Measurements from ENCODE around the gene MREG.

Gene MREG

GRCh38 chr2:216023055-216023648 lies 9.8 kb upstream of the MREG start:
- Histone ChIP-seq H3K9me3 (ENCODE audit: control insufficient read depth in 5 of 5, low read length in 5 of 5) (no peaks in the 10 kb centered on the region), H3K9ac (ENCODE audit: low read length in 5 of 5) (no peak overlapping the region), H3K36me3 (ENCODE audit: control insufficient read depth in 5 of 5, insufficient read depth in 5 of 5, low read length in 5 of 5) (peaks cover 0 to 13% (median 2%) of the 10 kb centered on the region in 5 donors), H3K4me3 (ENCODE audit: low read depth in 1 of 5, low read length in 5 of 5) (no peak overlapping the region), H3K4me1 (ENCODE audit: control insufficient read depth in 5 of 5, insufficient read depth in 5 of 5, low read length in 5 of 5) (peaks cover 0 to 5% (median 0%) of the 10 kb centered on the region in 5 donors), H3K27ac (ENCODE audit: low read depth, low read length) (no peak overlapping the region), H3K27me3 (ENCODE audit: control insufficient read depth in 5 of 5, insufficient read depth in 4 of 5, low read length in 5 of 5) (no peaks in the 10 kb centered on the region)

DNA sequence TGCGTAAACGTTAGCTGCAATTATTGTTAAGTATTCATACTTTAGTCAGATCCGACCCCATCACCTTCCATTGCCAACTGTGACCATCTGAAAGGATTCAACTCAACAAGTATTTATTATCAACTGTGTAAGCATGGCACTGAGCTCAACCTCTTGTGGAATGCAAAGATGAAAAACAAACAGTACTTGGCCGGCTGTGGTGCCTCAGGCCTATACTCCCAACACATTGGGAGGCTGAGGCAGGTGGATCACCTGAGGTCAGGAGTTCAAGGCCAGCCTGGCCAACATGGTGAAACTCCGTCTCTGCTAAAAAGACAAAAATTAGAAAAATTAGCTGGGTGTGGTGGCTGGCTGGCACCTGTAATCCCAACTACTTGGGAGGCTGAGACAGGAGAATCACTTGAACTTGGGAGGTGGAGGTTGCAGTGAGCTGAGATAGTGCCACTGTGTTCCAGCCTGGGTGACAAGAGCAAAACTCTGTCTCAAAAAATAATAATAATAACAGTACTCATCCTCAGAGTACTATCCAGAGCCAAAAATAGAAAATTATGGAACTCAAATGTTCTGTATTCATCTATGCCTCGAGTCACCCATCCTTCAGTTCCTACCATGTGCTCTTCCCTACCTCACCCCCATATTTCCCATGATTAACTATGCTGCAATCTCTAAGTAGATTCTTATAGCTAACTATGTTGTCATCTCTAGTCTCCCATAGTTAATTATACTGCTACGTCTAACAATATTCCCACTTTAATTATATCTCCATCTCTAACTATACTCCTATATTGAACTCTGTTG lies 8.6 kb upstream of the MREG start:
- no peaks in the 10 kb centered on the region for H3K9me3 ChIP-seq (ENCODE audit: control insufficient read depth in 5 of 5, low read length in 5 of 5)
- H3K36me3 ChIP-seq (ENCODE audit: control insufficient read depth in 5 of 5, insufficient read depth in 5 of 5, low read length in 5 of 5) = peaks cover 0 to 13% (median 2%) of the 10 kb centered on the region in 5 donors
- peaks cover 0 to 5% (median 0%) of the 10 kb centered on the region in 5 donors for H3K4me1 ChIP-seq (ENCODE audit: control insufficient read depth in 5 of 5, insufficient read depth in 5 of 5, low read length in 5 of 5)
- no peak overlapping the region for H3K27ac ChIP-seq (ENCODE audit: low read depth, low read length)
- H3K9ac ChIP-seq (ENCODE audit: low read length in 5 of 5) = no peak overlapping the region
- no peaks in the 10 kb centered on the region for H3K27me3 ChIP-seq (ENCODE audit: control insufficient read depth in 5 of 5, insufficient read depth in 4 of 5, low read length in 5 of 5)
- H3K4me3 ChIP-seq (ENCODE audit: low read depth in 1 of 5, low read length in 5 of 5) = no peak overlapping the region

DNA sequence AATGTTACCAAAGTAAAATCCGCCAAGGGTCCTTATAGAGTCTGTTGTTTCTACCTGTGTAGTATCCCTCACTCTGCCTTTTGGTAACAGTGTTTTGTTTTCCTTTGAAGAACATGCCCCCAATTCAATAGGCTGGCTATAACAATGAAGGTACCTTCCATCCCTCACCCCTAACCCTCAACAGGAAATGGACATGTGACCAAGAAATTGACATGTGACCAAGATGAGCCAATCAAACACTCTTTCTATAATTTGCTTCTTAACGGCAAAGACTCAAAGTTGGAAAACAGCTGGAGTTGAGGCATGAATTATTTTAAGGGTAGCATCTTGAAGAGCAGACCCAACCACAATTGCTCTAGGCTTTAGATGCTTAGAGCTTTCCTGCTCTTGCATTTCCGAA lies 5.4 kb upstream of the MREG start:
- Histone ChIP-seq H3K9ac (ENCODE audit: low read length in 5 of 5) (no peak overlapping the region), H3K27ac (ENCODE audit: low read depth, low read length) (no peak overlapping the region), H3K27me3 (ENCODE audit: control insufficient read depth in 5 of 5, insufficient read depth in 4 of 5, low read length in 5 of 5) (no peaks in the 10 kb centered on the region), H3K36me3 (ENCODE audit: control insufficient read depth in 5 of 5, insufficient read depth in 5 of 5, low read length in 5 of 5) (peaks cover 0 to 20% (median 3%) of the 10 kb centered on the region in 5 donors), H3K4me3 (ENCODE audit: low read depth in 1 of 5, low read length in 5 of 5) (no peak overlapping the region), H3K4me1 (ENCODE audit: control insufficient read depth in 5 of 5, insufficient read depth in 5 of 5, low read length in 5 of 5) (peaks cover 0 to 5% (median 5%) of the 10 kb centered on the region in 5 donors), H3K9me3 (ENCODE audit: control insufficient read depth in 5 of 5, low read length in 5 of 5) (no peaks in the 10 kb centered on the region)

GRCh38 chr2:216017365-216017764 lies 4.0 kb upstream of the MREG start:
- H3K27ac ChIP-seq (ENCODE audit: low read depth, low read length) = peak overlapping the region; percentile 37
- no peaks in the 10 kb centered on the region for H3K9me3 ChIP-seq (ENCODE audit: control insufficient read depth in 5 of 5, low read length in 5 of 5)
- H3K4me1 ChIP-seq (ENCODE audit: control insufficient read depth in 5 of 5, insufficient read depth in 5 of 5, low read length in 5 of 5) = peaks cover 0 to 16% (median 14%) of the 10 kb centered on the region in 5 donors
- no peak overlapping the region for H3K4me3 ChIP-seq (ENCODE audit: low read depth in 1 of 5, low read length in 5 of 5)
- H3K9ac ChIP-seq (ENCODE audit: low read length in 5 of 5) = no peak overlapping the region
- H3K27me3 ChIP-seq (ENCODE audit: control insufficient read depth in 5 of 5, insufficient read depth in 4 of 5, low read length in 5 of 5) = no peaks in the 10 kb centered on the region
- H3K36me3 ChIP-seq (ENCODE audit: control insufficient read depth in 5 of 5, insufficient read depth in 5 of 5, low read length in 5 of 5) = peaks cover 0 to 20% (median 3%) of the 10 kb centered on the region in 5 donors

DNA sequence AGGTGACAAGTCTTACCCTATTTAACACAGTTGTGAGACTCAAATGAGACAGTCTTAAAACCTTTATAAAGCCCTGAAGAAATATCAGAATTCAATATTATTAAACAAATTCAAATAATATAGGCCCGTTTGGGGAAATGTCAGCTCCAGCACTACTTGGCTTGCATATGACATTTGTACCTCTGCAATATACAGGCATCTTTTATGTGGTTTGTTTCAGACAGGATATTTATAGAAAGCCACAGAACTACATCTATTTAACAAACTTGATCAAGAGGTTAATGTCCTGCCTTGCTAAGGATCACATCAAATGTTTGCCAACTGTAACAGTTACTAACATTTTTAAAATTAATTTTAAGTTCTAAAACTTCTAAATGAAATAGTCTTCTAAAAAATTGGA lies 3.2 kb upstream of the MREG start:
- Histone ChIP-seq H3K27ac (ENCODE audit: low read depth, low read length) (peak overlapping the region; percentile 37), H3K4me3 (ENCODE audit: low read depth in 1 of 5, low read length in 5 of 5) (no peak overlapping the region), H3K36me3 (ENCODE audit: control insufficient read depth in 5 of 5, insufficient read depth in 5 of 5, low read length in 5 of 5) (peaks cover 0 to 16% (median 3%) of the 10 kb centered on the region in 5 donors), H3K9me3 (ENCODE audit: control insufficient read depth in 5 of 5, low read length in 5 of 5) (no peaks in the 10 kb centered on the region), H3K9ac (ENCODE audit: low read length in 5 of 5) (no peak overlapping the region), H3K27me3 (ENCODE audit: control insufficient read depth in 5 of 5, insufficient read depth in 4 of 5, low read length in 5 of 5) (no peaks in the 10 kb centered on the region), H3K4me1 (ENCODE audit: control insufficient read depth in 5 of 5, insufficient read depth in 5 of 5, low read length in 5 of 5) (peaks cover 0 to 22% (median 21%) of the 10 kb centered on the region in 5 donors)

DNA sequence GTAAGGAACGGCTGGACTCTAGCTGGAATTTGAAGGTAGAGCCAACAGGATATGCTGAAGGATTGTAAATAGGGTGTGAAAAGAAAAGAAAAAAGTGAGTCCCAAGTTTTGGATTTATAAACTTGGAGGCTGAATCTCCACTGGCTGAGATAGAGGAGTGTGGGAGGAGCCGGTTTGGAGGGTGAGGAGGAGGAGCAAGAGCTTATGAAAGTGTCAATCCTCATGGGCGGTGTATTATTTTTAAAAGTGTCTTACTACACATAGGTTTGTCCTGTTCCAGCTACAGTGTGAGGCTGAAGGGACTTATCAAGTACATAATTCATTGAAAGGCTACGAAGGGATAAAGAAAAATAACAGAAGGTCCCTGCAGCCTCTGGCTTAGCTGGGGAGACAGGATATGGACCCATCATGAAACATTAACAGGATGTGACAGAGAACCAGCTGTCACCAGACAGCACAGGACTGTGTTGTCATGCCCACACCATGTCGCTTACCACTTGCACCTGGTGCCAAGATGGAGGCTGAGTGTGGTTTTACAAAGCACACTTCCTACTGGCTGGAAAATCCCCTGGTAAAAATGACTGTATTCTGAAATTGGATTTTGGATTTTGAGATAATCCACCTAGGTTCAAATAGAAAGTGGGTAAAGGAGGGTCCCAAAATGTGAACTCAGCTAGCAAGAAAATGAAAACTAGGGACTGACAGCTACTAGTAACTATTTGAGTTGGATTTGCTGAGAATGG lies 2.5 kb upstream of the MREG start:
- H3K27me3 ChIP-seq (ENCODE audit: control insufficient read depth in 5 of 5, insufficient read depth in 4 of 5, low read length in 5 of 5) = no peaks in the 10 kb centered on the region
- H3K36me3 ChIP-seq (ENCODE audit: control insufficient read depth in 5 of 5, insufficient read depth in 5 of 5, low read length in 5 of 5) = peaks cover 0 to 14% (median 3%) of the 10 kb centered on the region in 5 donors
- H3K4me1 ChIP-seq (ENCODE audit: control insufficient read depth in 5 of 5, insufficient read depth in 5 of 5, low read length in 5 of 5) = peaks cover 0 to 22% (median 21%) of the 10 kb centered on the region in 5 donors
- no peak overlapping the region for H3K9ac ChIP-seq (ENCODE audit: low read length in 5 of 5)
- H3K27ac ChIP-seq (ENCODE audit: low read depth, low read length) = no peak overlapping the region
- no peaks in the 10 kb centered on the region for H3K9me3 ChIP-seq (ENCODE audit: control insufficient read depth in 5 of 5, low read length in 5 of 5)
- H3K4me3 ChIP-seq (ENCODE audit: low read depth in 1 of 5, low read length in 5 of 5) = no peak overlapping the region

DNA sequence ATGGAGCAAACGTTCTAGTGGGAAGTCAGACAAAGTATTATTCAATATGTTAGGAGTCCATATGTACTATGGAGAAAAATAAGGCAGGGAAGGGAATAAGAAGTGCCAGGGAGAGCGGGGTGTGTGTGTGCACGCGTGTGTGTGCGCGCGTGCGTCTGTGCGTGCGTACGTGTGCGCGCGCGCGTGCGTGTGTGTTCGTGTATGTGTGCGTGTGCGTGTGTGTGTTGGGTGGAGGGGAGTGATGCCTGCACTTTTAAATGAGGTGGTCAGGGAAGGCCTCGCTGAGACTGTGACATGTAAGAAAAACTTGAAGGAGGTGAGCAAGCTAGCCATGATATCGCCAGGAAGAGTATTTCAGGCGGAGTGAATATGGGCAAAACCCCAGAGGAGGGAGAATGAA lies 1.6 kb upstream of the MREG start:
- Histone ChIP-seq H3K4me1 (ENCODE audit: control insufficient read depth in 5 of 5, insufficient read depth in 5 of 5, low read length in 5 of 5) (peaks cover 0 to 22% (median 21%) of the 10 kb centered on the region in 5 donors), H3K27ac (ENCODE audit: low read depth, low read length) (no peak overlapping the region), H3K27me3 (ENCODE audit: control insufficient read depth in 5 of 5, insufficient read depth in 4 of 5, low read length in 5 of 5) (no peaks in the 10 kb centered on the region), H3K4me3 (ENCODE audit: low read depth in 1 of 5, low read length in 5 of 5) (no peak overlapping the region), H3K9ac (ENCODE audit: low read length in 5 of 5) (no peak overlapping the region), H3K36me3 (ENCODE audit: control insufficient read depth in 5 of 5, insufficient read depth in 5 of 5, low read length in 5 of 5) (peaks cover 0 to 9% (median 3%) of the 10 kb centered on the region in 5 donors), H3K9me3 (ENCODE audit: control insufficient read depth in 5 of 5, low read length in 5 of 5) (no peaks in the 10 kb centered on the region)

DNA sequence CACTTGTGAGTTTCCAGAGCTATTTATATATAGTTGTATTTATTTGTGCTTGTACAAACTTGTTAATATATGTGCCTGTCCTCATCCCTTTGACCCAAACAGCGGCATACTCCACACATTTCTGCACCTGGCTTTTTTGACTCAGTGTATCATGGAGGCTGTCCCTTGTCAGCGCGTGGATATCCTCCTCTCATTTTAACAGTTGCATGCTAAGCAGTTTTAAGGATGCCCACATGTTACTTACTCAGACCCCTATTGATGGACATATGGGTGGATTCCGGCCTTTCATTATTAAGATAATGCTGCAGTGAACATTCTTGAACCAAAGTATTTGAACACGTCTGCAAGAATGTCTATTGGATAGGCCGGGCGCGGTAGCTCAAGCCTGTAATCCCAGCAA lies 655 bp upstream of the MREG start:
- Histone ChIP-seq H3K4me3 (ENCODE audit: low read depth in 1 of 5, low read length in 5 of 5) (no peak overlapping the region), H3K9ac (ENCODE audit: low read length in 5 of 5) (no peak overlapping the region), H3K36me3 (ENCODE audit: control insufficient read depth in 5 of 5, insufficient read depth in 5 of 5, low read length in 5 of 5) (peaks cover 0 to 9% (median 3%) of the 10 kb centered on the region in 5 donors), H3K27me3 (ENCODE audit: control insufficient read depth in 5 of 5, insufficient read depth in 4 of 5, low read length in 5 of 5) (no peaks in the 10 kb centered on the region), H3K9me3 (ENCODE audit: control insufficient read depth in 5 of 5, low read length in 5 of 5) (no peaks in the 10 kb centered on the region), H3K27ac (ENCODE audit: low read depth, low read length) (no peak overlapping the region), H3K4me1 (ENCODE audit: control insufficient read depth in 5 of 5, insufficient read depth in 5 of 5, low read length in 5 of 5) (peaks cover 0 to 22% (median 21%) of the 10 kb centered on the region in 5 donors)

DNA sequence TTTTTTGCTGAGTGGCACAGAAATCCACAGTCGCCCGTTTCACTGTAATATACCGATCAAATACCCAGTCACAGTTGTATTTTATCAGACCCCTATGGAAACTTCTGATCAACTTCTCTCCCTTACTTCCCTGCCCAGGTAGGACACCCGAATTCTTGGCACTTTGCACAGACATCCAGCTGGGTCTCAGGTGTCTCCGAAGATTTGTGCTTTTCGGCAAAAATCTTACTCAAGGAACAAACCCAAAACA lies 596 bp downstream of the MREG start:
- Histone ChIP-seq H3K36me3 (ENCODE audit: control insufficient read depth in 5 of 5, insufficient read depth in 5 of 5, low read length in 5 of 5) (peaks cover 0 to 9% (median 3%) of the 10 kb centered on the region in 5 donors), H3K27me3 (ENCODE audit: control insufficient read depth in 5 of 5, insufficient read depth in 4 of 5, low read length in 5 of 5) (no peaks in the 10 kb centered on the region), H3K27ac (ENCODE audit: low read depth, low read length) (peak overlapping the region; percentile 96), H3K4me3 (ENCODE audit: low read depth in 1 of 5, low read length in 5 of 5) (peak overlapping the region; percentile 44 to 75 (median 64)), H3K9me3 (ENCODE audit: control insufficient read depth in 5 of 5, low read length in 5 of 5) (no peaks in the 10 kb centered on the region), H3K4me1 (ENCODE audit: control insufficient read depth in 5 of 5, insufficient read depth in 5 of 5, low read length in 5 of 5) (peaks cover 0 to 22% (median 21%) of the 10 kb centered on the region in 5 donors), H3K9ac (ENCODE audit: low read length in 5 of 5) (peak overlapping the region; percentile 48 to 86 (median 76))

All from subcutaneous abdominal adipose tissue (tissue), 5 donors.